GM18861 (cell line): ENCODE results near the gene SLC25A47.

Source experiments
- ATAC-seq: cut with Tn5 transposase; IDR thresholded peaks from one replicate; pipeline ENCODE4 v1.9.1; 2021; ENCODE audit not compliant: unreplicated experiment

SLC25A47 gene

GRCh38 chr14:100374270-100374669 lies 51.1 kb downstream of the SLC25A47 start:
- no peak for ATAC-seq

DNA sequence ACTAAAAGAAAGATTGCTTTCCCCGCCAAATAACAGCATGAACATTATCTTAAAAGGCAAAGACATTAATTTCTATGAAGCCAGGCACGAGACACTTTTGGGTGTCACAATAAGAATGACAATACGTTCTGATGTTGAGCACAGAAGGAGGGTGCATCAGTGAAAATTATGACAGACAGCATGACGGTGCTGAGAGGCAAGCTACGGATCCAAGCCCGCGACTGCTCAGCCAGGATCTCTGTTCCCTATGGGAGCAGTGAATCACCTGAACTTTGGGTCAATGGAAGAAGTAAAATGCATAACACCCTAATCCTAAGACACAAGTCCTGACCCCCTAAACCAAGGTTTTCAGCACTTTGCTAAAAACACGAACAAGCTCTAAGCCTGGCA lies 51.7 kb downstream of the SLC25A47 start:
- no peak for ATAC-seq

GRCh38 chr14:100375266-100375962 lies 52.3 kb downstream of the SLC25A47 start:
- ATAC-seq: no peak

DNA sequence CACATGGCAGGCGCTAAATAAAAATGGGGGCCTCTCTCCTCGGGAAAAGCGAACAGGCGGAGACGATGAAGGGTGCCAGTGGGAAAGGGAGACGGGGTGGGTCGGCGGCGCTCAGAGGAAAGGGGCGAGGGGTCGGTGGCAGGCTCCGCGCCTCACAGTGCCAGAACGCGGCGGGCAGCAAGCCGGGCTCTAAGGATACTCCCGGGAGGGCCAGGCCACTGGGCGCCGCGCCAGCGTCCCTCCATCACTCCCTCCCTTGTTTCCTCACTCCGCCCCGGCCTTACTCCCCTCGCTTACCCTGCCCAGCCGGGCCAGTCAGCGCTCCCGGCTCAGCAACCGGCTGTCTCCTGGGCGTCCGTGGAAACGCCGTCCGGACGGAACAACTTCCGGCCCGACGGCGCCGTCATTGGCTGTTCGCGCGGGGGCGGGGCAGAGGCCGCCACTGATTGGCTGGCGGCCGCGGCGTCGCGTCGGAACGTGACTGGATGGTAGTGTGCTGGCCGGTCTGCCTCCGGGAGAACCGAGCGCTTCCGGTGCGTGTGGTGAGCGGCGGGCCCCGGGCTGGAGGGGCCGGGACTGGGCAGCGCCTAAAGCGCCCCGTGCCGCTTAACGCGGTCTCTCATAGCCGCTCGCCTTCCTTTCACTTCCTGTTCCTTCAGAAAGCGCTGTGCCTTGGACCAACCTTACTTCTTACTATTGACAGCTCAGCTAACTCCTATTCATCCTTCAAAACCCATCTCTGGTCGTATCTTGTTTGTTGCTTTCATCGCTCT lies 53.0 kb downstream of the SLC25A47 start, which contains the start of gene WDR25:
Gene WDR25 (plus strand): TSS at position 523 of the 773 bp plus-strand sequence.
- peak; percentile 80 for ATAC-seq

GRCh38 chr14:100376751-100377171 lies 53.6 kb downstream of the SLC25A47 start:
- ATAC-seq: no peak
